LNCAP (cell line): ENCODE results near the gene CABP1.

ENCODE experiments used
- CTCF ChIP-seq: fragments of 450-650 bp; IDR thresholded peaks from 2 replicates; pipeline ENCODE4 v1.5.1; 2017; ENCODE audit warnings: mild to moderate bottlenecking

Gene CABP1

GRCh38 chr12:120684523-120684932 is 44.1 kb downstream of the CABP1 start:
- no peak for TF ChIP-seq CTCF

- TF ChIP-seq CTCF, result no peak
Measured at GRCh38 chr12:120685522-120685921, 45.1 kb downstream of the CABP1 start.

DNA sequence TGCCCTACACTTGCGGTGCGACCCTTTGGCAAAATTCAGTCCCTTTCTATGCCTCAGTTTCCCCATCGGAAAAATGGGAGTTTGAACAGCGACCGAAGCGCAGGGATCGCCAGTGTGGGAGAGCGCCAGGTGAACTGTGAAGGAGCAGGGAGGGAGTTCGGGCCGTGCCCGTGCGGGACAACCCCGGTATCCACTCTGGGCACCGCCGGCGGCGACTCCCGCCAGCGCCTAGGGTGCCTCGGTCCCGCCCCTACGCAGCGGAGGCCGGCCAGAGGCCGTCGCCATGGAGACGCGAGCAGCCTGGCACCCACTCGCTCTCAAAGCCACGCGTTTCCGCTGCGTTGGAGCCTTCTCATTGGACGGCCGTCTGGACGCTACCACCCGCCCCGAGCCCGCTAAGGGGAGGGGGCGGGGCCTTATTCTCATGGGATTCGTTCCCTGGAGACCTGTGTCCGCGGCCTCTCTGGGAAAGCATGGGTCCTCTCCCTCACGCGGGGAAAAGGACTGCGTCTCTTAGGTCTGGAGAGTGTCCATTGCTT is 45.8 kb downstream of the CABP1 start:
- TF ChIP-seq CTCF, result no peak

DNA sequence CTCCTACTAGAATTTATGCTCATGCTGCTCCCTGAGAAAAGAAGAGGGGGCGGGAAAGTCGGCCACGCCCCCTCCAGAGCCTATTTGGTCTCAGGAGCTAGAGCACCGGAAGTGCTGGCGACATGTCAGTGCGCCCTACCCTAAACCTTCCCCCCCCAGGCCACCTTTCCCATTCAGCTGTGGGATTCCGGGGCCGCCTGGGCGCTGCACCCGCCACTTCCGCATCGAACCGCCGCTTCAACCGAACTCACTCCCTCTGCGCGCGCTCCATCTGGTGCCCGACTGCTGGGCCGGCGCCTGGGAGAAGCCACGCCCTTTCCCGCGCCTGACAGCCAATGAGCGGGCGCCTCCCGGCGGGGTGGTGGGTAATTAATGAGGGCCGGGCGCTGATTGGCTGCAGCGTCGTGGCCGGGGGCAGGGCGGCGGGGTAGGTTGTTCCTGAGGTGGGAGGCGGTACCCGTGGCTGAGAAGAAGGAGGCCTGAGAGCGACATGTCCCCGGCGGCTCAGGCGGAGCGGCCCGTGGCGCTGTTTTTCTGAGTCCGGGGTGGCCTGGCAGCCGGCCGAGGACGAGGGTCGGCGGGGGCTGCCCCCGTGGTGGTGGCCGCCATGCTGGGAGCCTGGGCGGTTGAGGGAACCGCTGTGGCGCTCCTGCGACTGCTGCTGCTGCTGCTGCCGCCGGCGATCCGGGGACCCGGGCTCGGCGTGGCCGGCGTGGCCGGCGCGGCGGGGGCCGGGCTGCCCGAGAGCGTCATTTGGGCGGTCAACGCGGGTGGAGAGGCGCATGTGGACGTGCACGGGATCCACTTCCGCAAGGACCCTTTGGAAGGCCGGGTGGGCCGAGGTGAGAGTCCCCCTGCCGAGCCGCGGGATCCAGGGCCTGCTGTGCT is 46.5 kb downstream of the CABP1 start, which contains the start of gene MLEC:
TSS of gene MLEC (plus strand) at position 460 of the 888 bp plus-strand sequence. CDS start at position 608, 148 bp downstream.
- TF ChIP-seq CTCF, result no peak

DNA sequence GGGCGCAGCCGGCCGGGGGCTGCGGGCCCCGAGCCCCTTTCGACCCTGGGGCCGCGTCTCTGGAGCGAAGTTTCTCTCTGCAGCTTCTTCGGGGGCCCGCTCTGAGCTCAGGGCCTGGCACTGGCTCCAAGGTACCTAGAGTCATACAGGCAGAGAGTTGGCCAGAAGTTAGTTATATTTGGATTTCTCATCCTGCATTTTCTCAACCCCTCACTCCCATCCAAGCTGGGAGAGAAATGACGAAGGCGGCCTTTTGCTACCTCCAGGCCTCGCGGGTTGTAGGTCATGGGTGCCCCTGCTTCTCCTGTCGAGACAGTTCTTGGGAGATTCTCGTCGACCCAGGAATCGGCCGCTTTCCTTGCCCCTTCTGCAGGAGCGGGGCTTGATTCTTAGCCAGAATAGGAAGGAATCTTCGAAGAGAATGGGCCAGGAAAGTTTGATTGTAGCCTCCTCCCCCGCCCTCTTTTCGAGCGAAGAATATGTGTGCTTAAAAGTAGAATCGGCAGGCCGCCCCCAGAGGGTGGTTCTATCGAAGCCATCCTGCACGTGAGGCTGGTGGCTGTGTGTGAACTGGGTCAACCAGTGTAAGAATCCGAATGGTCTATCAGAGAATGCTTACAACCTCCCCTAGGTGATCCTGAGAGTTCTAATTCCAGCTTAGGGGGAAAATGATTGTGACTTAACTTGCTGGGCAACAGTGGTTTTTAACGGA is 47.3 kb downstream of the CABP1 start:
- TF ChIP-seq CTCF, result no peak

- no peak for TF ChIP-seq CTCF
Measured at GRCh38 chr12:120688527-120689071, 48.2 kb downstream of the CABP1 start.

DNA sequence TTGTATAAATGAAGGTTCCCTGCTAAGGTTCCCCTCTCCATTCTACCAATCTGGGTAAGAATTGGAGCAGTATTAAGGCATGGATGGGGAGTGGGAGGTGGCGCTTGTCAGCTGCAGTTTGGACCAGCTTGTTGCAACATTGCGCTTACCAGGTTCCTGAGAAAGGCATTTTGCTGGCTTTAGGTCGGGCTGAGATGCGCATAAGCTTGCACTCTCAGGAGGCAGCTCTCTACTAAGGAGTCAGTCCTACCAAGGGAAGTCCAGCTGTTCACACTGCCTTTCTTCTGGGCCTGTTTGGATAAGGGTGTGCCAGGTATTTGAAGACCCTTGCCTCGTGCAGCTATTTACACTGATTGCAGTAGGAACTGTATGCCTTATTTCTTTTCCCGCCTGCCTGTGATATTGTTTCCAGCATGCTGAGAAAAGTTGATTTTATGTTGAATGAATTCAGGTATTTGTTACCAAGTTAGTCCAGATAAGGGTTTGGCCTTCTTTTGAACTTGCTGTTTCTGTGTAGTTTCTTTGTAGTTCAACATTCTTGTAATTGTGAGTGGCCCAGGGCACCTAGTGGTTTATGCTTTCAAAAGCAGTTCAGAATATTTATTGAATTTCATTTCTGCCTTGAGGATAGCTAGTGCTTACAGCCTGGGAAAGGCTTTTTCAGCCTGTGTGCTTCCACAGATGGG is 49.1 kb downstream of the CABP1 start:
- no peak for TF ChIP-seq CTCF
